ENCODE measurements around the gene BRMS1L.

The BRMS1L gene

GRCh38 chr14:35865611-35866324 lies 39.6 kb downstream of the BRMS1L start:
- no peak for DNase-seq (ENCODE audit: low read depth)

DNA sequence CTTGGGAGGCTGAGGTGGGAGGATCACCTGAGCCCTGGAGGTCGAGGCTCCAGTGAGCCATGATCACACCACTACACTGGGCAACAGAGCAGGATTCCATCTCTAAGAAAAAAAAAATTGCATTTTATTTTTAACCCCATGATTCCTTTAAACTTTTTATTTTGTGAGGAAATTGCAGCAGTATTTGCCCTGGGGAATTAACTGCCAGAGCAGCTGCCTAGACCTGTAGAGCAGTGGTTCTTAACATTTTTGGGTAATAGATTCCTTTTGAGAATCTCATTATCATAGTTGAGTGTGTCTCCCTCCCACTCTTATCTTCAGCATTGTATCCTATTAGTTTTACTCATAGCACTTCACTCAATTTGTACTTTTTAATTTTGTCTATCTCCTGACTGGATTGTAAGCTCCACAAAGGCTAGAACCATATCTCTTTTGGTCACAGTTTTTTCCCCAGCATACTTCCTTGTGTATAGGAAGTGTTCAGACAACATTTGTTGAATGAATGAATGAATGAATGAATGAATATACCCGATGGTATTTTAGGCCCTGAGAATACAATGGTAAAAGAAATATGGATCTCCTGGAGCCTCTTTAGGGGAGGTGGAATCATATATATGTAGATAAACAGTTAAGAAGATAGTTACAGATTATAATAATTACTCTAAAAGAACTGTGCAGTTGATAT lies 40.6 kb downstream of the BRMS1L start:
- no peak for DNase-seq (ENCODE audit: low read depth)

DNA sequence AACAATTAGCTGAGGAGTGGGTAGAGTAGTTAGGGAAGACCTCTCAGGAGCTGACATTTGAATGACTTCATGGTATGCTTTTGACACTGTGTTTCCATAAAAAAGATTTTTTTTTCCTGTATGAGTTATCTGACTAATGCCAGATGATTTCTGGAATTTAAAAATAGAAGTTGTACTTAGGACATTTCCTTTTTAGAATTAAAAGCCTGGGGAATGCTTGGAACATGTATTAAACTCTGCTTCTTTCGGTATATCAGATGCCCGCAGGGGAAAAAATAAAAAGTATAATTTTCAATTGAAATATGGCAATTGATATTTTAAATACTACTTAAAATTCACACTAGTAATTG lies 41.1 kb downstream of the BRMS1L start:
- no peak for DNase-seq (ENCODE audit: low read depth)

DNA sequence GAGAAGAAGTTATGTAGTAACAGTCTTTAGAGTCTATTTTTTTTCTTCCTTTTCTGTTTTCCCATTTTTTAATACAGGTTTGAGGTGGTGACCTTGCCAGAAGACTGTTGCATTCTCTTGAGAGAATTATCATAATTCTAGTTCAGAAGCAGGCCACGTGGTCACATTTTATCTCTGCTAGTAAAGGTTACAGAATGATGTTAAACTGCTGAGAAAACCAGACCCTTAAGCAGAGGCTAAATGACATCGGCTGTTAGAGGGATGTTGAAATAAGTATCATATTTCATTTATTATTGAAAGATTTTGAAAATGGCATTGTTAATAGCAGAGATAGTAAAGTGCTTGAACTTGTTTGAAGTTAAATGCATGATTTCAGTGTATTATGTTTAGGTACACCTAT lies 49.2 kb downstream of the BRMS1L start:
- no peak for DNase-seq (ENCODE audit: low read depth)

DNA sequence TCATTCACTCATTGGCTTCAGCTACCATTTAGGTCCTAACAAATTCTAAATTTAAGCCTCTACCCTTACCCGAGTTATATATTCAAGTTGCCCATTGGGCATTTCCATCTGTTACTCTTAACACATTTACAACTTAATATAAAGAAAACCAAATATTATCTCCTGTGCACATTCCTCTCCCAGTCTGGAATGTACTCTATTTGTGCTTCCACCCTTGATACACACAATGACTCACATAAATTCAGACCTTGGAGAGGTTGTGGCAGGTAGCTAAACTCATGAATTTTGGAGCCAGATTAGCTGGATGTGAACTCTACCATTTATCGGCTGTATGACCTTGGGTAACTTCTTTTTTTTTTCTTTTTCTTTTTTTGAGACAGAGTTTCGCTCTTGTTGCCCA lies 51.1 kb downstream of the BRMS1L start:
- no peak for DNase-seq (ENCODE audit: low read depth)

GRCh38 chr14:35878272-35879150 lies 52.4 kb downstream of the BRMS1L start:
- DNase-seq (ENCODE audit: low read depth) = no peak

GRCh38 chr14:35879151-35879648 lies 53.1 kb downstream of the BRMS1L start:
- no peak for DNase-seq (ENCODE audit: low read depth)

GRCh38 chr14:35879654-35880249 lies 53.6 kb downstream of the BRMS1L start:
- no peak for DNase-seq (ENCODE audit: low read depth)

GRCh38 chr14:35881280-35881679 lies 55.1 kb downstream of the BRMS1L start:
- DNase-seq (ENCODE audit: low read depth) = no peak

DNA sequence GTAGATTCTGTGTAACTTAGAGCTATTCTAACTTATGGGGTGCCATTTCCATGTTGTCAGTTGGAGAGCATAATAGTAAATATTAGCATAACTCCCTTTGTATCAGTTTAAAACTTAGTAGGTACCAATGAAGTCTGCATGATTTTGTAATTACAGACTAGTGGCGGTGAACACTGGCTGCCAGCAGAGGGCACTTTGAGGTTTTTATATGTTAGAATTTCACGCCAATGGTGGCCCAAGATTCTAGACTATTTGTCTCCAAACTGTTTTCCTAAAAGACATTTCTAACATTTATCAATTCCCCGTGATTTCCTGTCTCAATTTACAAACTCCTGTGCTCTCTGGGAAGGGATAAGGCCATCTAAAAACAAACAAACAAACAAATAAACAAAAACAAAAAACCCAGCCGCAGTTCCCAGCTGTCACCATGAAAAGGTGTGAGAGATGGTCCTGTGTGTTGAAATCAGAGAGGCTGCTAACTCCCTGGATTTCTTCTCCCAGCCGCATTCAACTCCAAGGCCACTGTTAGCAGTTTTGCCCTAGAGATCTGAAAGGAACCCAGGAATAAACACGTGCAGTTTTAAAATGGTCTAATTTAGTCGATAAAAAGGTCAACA lies 57.6 kb downstream of the BRMS1L start:
- DNase-seq (ENCODE audit: low read depth) = no peak

GRCh38 chr14:35890308-35890707 lies 64.2 kb downstream of the BRMS1L start:
- DNase-seq (ENCODE audit: low read depth) = no peak

GRCh38 chr14:35895256-35895655 lies 69.1 kb downstream of the BRMS1L start:
- DNase-seq (ENCODE audit: low read depth) = no peak

GRCh38 chr14:35897616-35898111 lies 71.5 kb downstream of the BRMS1L start:
- no peak for DNase-seq (ENCODE audit: low read depth)

GRCh38 chr14:35898217-35898775 lies 72.2 kb downstream of the BRMS1L start:
- DNase-seq (ENCODE audit: low read depth) = no peak

DNA sequence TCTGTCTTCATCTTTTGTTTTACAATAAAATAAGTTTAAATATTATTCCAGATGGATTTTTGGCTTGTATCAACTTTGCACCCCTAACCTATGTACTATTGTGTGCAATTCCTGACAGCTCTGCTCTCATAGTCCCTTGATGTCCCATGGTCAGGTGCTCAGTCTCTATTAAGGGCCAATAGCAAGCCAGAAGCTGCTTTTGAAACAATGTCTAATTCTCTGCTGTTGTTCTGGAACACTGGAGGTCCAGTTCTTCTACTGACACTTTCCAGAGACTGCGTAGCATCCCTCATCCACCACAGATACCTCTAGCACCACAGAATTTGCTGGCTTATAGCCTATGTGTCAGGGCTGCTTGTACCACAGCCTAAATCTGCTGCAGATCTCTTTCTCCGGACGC lies 74.6 kb downstream of the BRMS1L start:
- no peak for DNase-seq (ENCODE audit: low read depth)

- no peak for DNase-seq (ENCODE audit: low read depth)
Measured at GRCh38 chr14:35909665-35910064, 83.5 kb downstream of the BRMS1L start.

DNA sequence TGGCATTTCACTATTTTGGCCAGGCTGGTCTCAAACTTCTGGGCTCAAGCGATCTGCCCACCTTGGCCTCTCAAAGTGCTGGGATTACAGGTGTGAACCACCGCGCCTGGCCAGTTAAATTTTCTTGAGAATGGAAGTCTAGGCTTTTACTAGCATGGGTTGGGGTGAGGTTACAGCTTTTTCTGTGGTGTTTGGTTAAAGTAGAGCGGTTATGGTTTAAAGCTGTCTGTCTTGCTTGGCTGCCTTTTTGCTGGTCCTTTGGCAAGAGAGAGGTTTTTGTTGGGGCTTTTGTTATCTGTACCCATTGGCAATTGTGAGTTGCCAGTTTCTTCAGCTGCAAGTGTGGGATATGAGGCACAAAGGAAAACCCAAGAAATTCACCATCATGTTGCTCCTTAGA lies 84.1 kb downstream of the BRMS1L start:
- no peak for DNase-seq (ENCODE audit: low read depth)

DNA sequence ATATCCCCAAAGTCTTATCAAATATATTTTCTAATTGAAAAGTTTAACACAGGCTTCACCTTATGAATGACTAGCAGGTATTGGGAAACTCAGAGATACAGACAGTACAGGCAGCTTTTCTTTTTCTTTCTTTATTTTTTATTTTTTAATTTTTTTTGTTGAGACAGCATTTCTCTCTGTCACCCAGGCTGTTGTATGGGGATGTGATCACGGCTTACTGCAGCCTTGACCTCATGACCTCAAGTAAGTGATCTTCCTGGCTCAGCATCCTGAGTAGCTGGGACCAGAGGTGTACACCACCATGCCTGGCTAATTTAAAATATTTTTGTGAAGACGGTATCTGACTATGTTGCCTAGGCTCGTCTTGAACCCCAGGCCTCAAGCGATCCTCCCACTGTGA lies 85.0 kb downstream of the BRMS1L start:
- DNase-seq (ENCODE audit: low read depth) = no peak

DNA sequence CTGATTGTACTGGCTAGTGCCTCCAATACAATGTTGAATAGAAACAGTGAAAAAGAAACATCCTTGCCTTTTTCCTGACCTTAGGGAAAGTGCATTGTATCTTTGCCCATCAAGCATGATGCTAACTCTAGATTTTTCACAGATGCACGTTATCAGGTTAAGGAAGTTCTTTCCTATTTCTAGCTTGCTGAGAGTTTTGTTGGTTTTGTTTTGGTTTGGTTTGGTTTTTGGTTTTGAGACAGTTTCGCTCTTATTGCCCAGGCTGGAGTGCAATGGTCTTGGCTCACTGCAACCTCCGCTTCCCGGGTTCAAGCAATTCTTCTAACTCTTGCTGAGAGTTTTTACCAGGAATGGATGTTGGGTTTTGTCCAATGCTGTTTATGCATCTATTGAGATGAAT lies 89.0 kb downstream of the BRMS1L start:
- no peak for DNase-seq (ENCODE audit: low read depth)

DNA sequence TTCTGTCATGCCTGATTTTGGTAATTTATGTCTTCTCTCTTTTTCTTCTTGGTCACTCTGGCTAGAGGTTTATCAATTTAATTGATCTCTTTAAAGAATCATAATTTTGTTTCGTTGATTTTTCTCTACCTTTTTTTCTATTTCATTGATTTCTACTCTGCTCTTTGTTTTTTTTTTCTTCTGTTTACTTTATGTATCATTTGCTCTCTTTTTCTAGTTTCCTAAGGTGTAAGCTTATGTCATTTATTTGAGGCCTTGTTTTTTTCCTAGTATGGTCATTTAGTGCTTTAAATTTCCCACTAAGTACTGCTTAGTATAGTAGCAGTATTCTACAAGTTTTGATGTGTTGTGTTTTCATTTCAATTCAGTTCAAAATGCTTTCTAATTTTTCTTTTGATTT lies 89.6 kb downstream of the BRMS1L start:
- DNase-seq (ENCODE audit: low read depth) = no peak

All from activated T-cell treated with anti-CD3 and anti-CD28 coated beads for 48 hours (primary cell).